ENCODE data around the gene MAML1.

The MAML1 gene

GRCh38 chr5:179806250-179807048 is 73.8 kb downstream of the MAML1 start, which contains the start of gene MGAT4B:
MGAT4B (minus strand) TSS chr5:179806866; CDS start chr5:179806583, 283 bp downstream.
- DNase-seq: peak; percentile 26 to 35

- no peak for DNase-seq
Measured at GRCh38 chr5:179812135-179812825, 79.7 kb downstream of the MAML1 start.

- DNase-seq: no peak
Measured at GRCh38 chr5:179812997-179813607, 80.5 kb downstream of the MAML1 start.

GRCh38 chr5:179814090-179814489 is 81.5 kb downstream of the MAML1 start:
- no peak for DNase-seq

- DNase-seq: no peak
Measured at GRCh38 chr5:179815491-179816249, 83.0 kb downstream of the MAML1 start.

GRCh38 chr5:179816401-179816795 is 83.8 kb downstream of the MAML1 start:
- DNase-seq: no peak

GRCh38 chr5:179816796-179817469 is 84.3 kb downstream of the MAML1 start:
- no peak for DNase-seq

GRCh38 chr5:179817470-179817840 is 84.8 kb downstream of the MAML1 start:
- no peak for DNase-seq

GRCh38 chr5:179817890-179818745 is 85.5 kb downstream of the MAML1 start:
- no peak for DNase-seq

GRCh38 chr5:179818746-179819295 is 86.2 kb downstream of the MAML1 start:
- peak; percentile 51 to 59 for DNase-seq

- DNase-seq: no peak
Measured at GRCh38 chr5:179819296-179820126, 86.9 kb downstream of the MAML1 start.

GRCh38 chr5:179820127-179820482 is 87.5 kb downstream of the MAML1 start:
- no peak for DNase-seq

GRCh38 chr5:179820483-179821297 is 88.1 kb downstream of the MAML1 start, which contains the start of gene SQSTM1:
SQSTM1 (plus strand) TSS chr5:179820905; CDS start chr5:179820937, 32 bp downstream.
- peak; percentile 23 to 72 for DNase-seq

- DNase-seq: peak; percentile 25 to 30
Measured at GRCh38 chr5:179821298-179822058, 88.9 kb downstream of the MAML1 start.

- DNase-seq: no peak
Measured at GRCh38 chr5:179822059-179822432, 89.4 kb downstream of the MAML1 start.

GRCh38 chr5:179822444-179822990 is 89.9 kb downstream of the MAML1 start:
- DNase-seq: no peak

GRCh38 chr5:179823937-179824744 is 91.5 kb downstream of the MAML1 start:
- no peak for DNase-seq

All from NCI-H1930 (cell line).